H1 (cell line): Measurements from ENCODE around the gene ACTR1B. TPM values are rescaled to one million over a fixed set of nuclear protein-coding genes. Genes with fewer than 3 reads are reported as not detected.
"Not testable (repeated sequence)": the region's sequence is repeated elsewhere in the genome, so short reads cannot be mapped to it uniquely, and the experiment has no call there.

Experiments
- CTCF ChIA-PET: fragments of 300-600 bp; sonication (Branson Sonifier 250); formaldehyde crosslinking; loops from one replicate; lab custom pipeline; 2021; ENCODE audit not compliant: partially characterized antibody; lab: Charles Lee
- POLR2A ChIA-PET: fragments of 300-600 bp; sonication (Branson Sonifier 250); formaldehyde crosslinking; loops from one replicate; lab custom pipeline; 2021; ENCODE audit warnings: inconsistent platforms; ENCODE audit not compliant: partially characterized antibody; lab: Charles Lee
- DNase-seq, 2 experiments: peaks; one replicate each; pipeline versions ENCODE4 v3.0.0 to v3.0.0-alpha.2; 2010 to 2022; ENCODE audit warnings: low spot score in 2 of 2, low read depth in 1 of 2, mixed read lengths in 1 of 2
- FAIRE-seq: peaks from 2 replicates; lab custom pipeline; 2011; peaks lifted over from hg19 to GRCh38; lab: Jason Lieb, UNC
- H2AFZ ChIP-seq: 2 replicates; pipeline ENCODE4 v1.8.1; 2012; ENCODE audit warnings: low read length, inconsistent platforms
- H2AK5ac ChIP-seq: 2 replicates; pipeline ENCODE4 v1.6.1; 2013; ENCODE audit warnings: low read depth, low read length
- H2BK120ac ChIP-seq: replicated peaks from 2 replicates; pipeline ENCODE3; 2013; ENCODE audit warnings: low read depth, low read length, inconsistent platforms
- H2BK12ac ChIP-seq: 2 replicates; pipeline ENCODE4 v1.6.1; 2013; ENCODE audit warnings: low read depth, low read length
- H2BK15ac ChIP-seq: 2 replicates; pipeline ENCODE4 v1.6.1; 2013; ENCODE audit warnings: low read length
- H2BK20ac ChIP-seq: 2 replicates; pipeline ENCODE4 v1.6.1; 2013; ENCODE audit warnings: low read length
- H2BK5ac ChIP-seq: 2 replicates; pipeline ENCODE4 v1.6.1; 2013; ENCODE audit warnings: low read depth, low read length
- H3K14ac ChIP-seq: 2 replicates; pipeline ENCODE4 v1.6.1; 2013; ENCODE audit warnings: inconsistent platforms; ENCODE audit not compliant: insufficient read length
- H3K18ac ChIP-seq: 2 replicates; pipeline ENCODE4 v1.6.1; 2013; ENCODE audit warnings: low read length; ENCODE audit errors: extremely low read depth
- H3K23ac ChIP-seq: 2 replicates; pipeline ENCODE4 v1.6.1; 2013; ENCODE audit warnings: inconsistent platforms; ENCODE audit not compliant: insufficient read length
- H3K23me2 ChIP-seq: 2 replicates; pipeline ENCODE4 v1.6.1; 2013; ENCODE audit warnings: low read depth, low read length
- H3K27ac ChIP-seq: 2 replicates; pipeline ENCODE4 v1.6.1; 2011; ENCODE audit warnings: low read depth, low read length, inconsistent platforms
- H3K27me3 ChIP-seq, 4 experiments: replicated peaks in 1 of 4; 1 replicate in 1 of 4; 2 replicates in 3 of 4; pipeline versions ENCODE4 v1.6.1 to v1.8.1; 2011 to 2013; ENCODE audit warnings: low read length in 3 of 4, mild to moderate bottlenecking in 3 of 4, inconsistent platforms in 2 of 4, mixed read lengths in 2 of 4, moderate library complexity in 1 of 4; ENCODE audit not compliant: control insufficient read depth in 3 of 4, insufficient read depth in 3 of 4; ENCODE audit errors: extremely low read depth in 1 of 4
- H3K36me3 ChIP-seq, 4 experiments: 2 replicates each; pipeline versions ENCODE4 v1.6.1 to v1.8.1; 2011 to 2013; ENCODE audit warnings: mild to moderate bottlenecking in 4 of 4, low read length in 3 of 4, moderate library complexity in 2 of 4, control low read depth in 1 of 4, inconsistent platforms in 1 of 4; ENCODE audit not compliant: insufficient read depth in 4 of 4, control insufficient read depth in 2 of 4
- H3K4ac ChIP-seq: replicated peaks from 2 replicates; pipeline ENCODE3; 2013; ENCODE audit warnings: low read length, low read depth, mixed read lengths, inconsistent platforms; ENCODE audit not compliant: insufficient read length
- H3K4me1 ChIP-seq, 4 experiments: replicated peaks in 1 of 4; 1 replicate in 1 of 4; 2 replicates in 3 of 4; pipeline versions ENCODE4 v1.6.1 to v1.8.1; 2011 to 2013; ENCODE audit warnings: low read length in 3 of 4, inconsistent platforms in 2 of 4, mixed read lengths in 1 of 4; ENCODE audit not compliant: insufficient read depth in 4 of 4, control insufficient read depth in 3 of 4
- H3K4me2 ChIP-seq, 2 experiments: 2 replicates each; pipeline versions ENCODE4 v1.6.1 to v1.8.1; 2011 to 2013; ENCODE audit warnings: low read depth in 2 of 2, low read length in 2 of 2, control low read depth in 1 of 2, inconsistent platforms in 1 of 2, mild to moderate bottlenecking in 1 of 2; ENCODE audit not compliant: insufficient read depth in 1 of 2
- H3K4me3 ChIP-seq, 4 experiments: fragments of 200-600, 300-600 bp in 1 of 4; sonication (generic), shearing (Covaris generic), sonication (Bioruptor Twin) in 1 of 4; 2 replicates each; pipeline versions ENCODE4 v1.5.1 to v1.8.1; 2011 to 2016; ENCODE audit warnings: low read length in 4 of 4, low read depth in 3 of 4, control low read depth in 2 of 4, inconsistent platforms in 2 of 4, mild to moderate bottlenecking in 2 of 4, mixed read lengths in 1 of 4, moderate library complexity in 1 of 4; ENCODE audit not compliant: insufficient read depth in 2 of 4; ENCODE audit errors: extremely low read depth in 1 of 4
- H3K56ac ChIP-seq: replicated peaks from 2 replicates; pipeline ENCODE3; 2013; ENCODE audit warnings: low read depth, mild to moderate bottlenecking, mixed read lengths, low read length, inconsistent platforms; ENCODE audit not compliant: insufficient read length
- H3K79me1 ChIP-seq: 2 replicates; pipeline ENCODE4 v1.6.1; 2013; ENCODE audit warnings: low read depth, low read length, control low read depth
- H3K79me2 ChIP-seq, 2 experiments: 2 replicates each; pipeline versions ENCODE4 v1.6.1 to v1.8.1; 2012 to 2013; ENCODE audit warnings: low read length in 2 of 2, mild to moderate bottlenecking in 2 of 2, inconsistent platforms in 1 of 2; ENCODE audit not compliant: insufficient read depth in 2 of 2, control insufficient read depth in 1 of 2
- H3K9ac ChIP-seq, 4 experiments: replicated peaks in 1 of 4; 1 replicate in 1 of 4; 2 replicates in 3 of 4; pipeline versions ENCODE4 v1.6.1 to v1.8.1; 2011 to 2013; ENCODE audit warnings: low read depth in 3 of 4, low read length in 3 of 4, control low read depth in 2 of 4, mild to moderate bottlenecking in 2 of 4, moderate library complexity in 2 of 4, inconsistent platforms in 1 of 4; ENCODE audit errors: extremely low read depth in 1 of 4
- H3K9me3 ChIP-seq, 2 experiments: 2 replicates each; pipeline versions ENCODE4 v1.6.1 to v1.8.1; 2012 to 2013; ENCODE audit warnings: mild to moderate bottlenecking in 2 of 2, moderate library complexity in 2 of 2, control low read depth in 1 of 2, inconsistent platforms in 1 of 2, low read depth in 1 of 2, low read length in 1 of 2, mixed read lengths in 1 of 2; ENCODE audit not compliant: insufficient read depth in 2 of 2
- H4K20me1 ChIP-seq, 2 experiments: replicated peaks in 1 of 2; 2 replicates each; pipeline versions ENCODE3 to v1.8.1; 2011 to 2013; ENCODE audit warnings: inconsistent platforms in 2 of 2, low read length in 2 of 2, mild to moderate bottlenecking in 1 of 2; ENCODE audit not compliant: insufficient read depth in 2 of 2, control insufficient read depth in 1 of 2
- H4K5ac ChIP-seq: 2 replicates; pipeline ENCODE4 v1.6.1; 2013; ENCODE audit warnings: low read length, low read depth, mixed read lengths, inconsistent platforms; ENCODE audit not compliant: insufficient read length
- H4K8ac ChIP-seq: 2 replicates; pipeline ENCODE4 v1.8.0; 2013; ENCODE audit warnings: mild to moderate bottlenecking, moderate library complexity, low read length, inconsistent platforms; ENCODE audit not compliant: insufficient read depth; ENCODE audit errors: extremely low read depth
- H4K91ac ChIP-seq: replicated peaks from 2 replicates; pipeline ENCODE3; 2013; ENCODE audit warnings: low read length, mixed read lengths, inconsistent platforms; ENCODE audit not compliant: insufficient read length
- WGBS, 2 experiments: shearing (Covaris generic) in 1 of 2; methylation state at CpG; one replicate each; pipeline versions ENCODE4 v1.1.6 to v1.1.7; 2013 to 2015; ENCODE audit warnings: low lambda C conversion rate in 2 of 2, mixed read lengths in 2 of 2, inconsistent platforms in 1 of 2, low coverage in 1 of 2, missing lambda C conversion rate in 1 of 2; ENCODE audit not compliant: insufficient replicate concordance in 2 of 2, insufficient coverage in 1 of 2, insufficient read length in 1 of 2; ENCODE audit errors: extremely low coverage in 1 of 2, missing lambda C conversion rate in 1 of 2; 5-methylcytosine and 5-hydroxymethylcytosine counted together
- polyA plus RNA-seq, 7 experiments: library from polyadenylated mRNA; depleted of rRNA in 3 of 7; stranded (reverse) in 5 of 7; unstranded in 2 of 7; fragments of >200 nt in 5 of 7; fragments of 200-250 nt in 2 of 7; gene quantifications; 1 replicate in 5 of 7; 2 replicates in 1 of 7; 4 replicates in 1 of 7; pipeline versions ENCODE4 v1.2.1 to v1.2.3, GENCODE V29; 2011 to 2013; ENCODE audit warnings: missing spikeins in 2 of 7, mixed read lengths in 2 of 7
- total RNA-seq: library from RNA; stranded (reverse); fragmentation: NEBNext Ultra II Directional; extraction: Animal tissue kit (Norgen Biotek cat#: 25700); gene quantifications from 2 replicates; pipeline ENCODE4 v1.2.1, GENCODE V29; 2021

Gene ACTR1B
- total and polyA plus RNA-seq, 2 of the 8 experiments (the other 6 are each of a cell fraction or from before 2014, with no cell fraction given) = 40.7 to 56.0 TPM

DNA sequence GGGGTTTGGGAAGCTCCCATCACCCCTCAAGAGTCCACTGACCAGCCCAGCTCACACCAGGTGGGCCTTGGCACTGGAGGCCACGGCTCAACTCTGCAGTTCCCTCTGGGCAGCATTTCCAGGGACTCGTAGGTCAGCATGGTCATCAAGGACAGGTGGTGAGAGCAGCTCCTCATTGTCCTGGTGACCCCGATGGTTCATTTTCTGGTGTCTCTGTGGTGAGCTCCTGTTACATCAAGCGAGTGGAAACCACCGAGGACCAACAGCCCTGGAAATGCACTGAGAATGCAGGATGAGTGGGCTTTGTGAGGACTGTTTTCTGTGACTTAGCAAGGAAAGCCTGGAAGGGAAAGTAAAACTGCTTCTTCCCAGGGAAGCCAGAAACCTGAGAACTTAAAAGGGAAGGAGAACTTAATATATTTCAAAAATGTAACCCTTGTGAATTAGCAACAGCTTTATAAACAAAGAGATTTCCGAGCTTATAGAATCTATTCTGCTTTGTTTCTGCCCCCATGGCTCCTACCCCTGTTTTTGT, 8.8 kb upstream of the ACTR1B start:
- H3K9ac ChIP-seq, H3K18ac ChIP-seq, H3K56ac ChIP-seq, H3K36me3 ChIP-seq, H3K9me3 ChIP-seq, H4K20me1 ChIP-seq, H4K8ac ChIP-seq, H3K27ac ChIP-seq, H3K4me3 ChIP-seq, H3K4ac ChIP-seq, H2AK5ac ChIP-seq, H3K4me1 ChIP-seq, H2AFZ ChIP-seq, H2BK5ac ChIP-seq, H3K27me3 ChIP-seq, H2BK20ac ChIP-seq, H3K4me2 ChIP-seq, H3K79me1 ChIP-seq, DNase-seq, H4K5ac ChIP-seq, H4K91ac ChIP-seq, H3K79me2 ChIP-seq, H2BK120ac ChIP-seq, FAIRE-seq, H3K23ac ChIP-seq, H3K14ac ChIP-seq, H3K23me2 ChIP-seq, H2BK15ac ChIP-seq, H2BK12ac ChIP-seq: not testable (repeated sequence)
- POLR2A ChIA-PET = interaction anchor here (0.8 to 1.4 kb wide), 2 partner anchors 8 to 21 kb away, joined by 3 to 8 read pairs; partner anchors contain the start of gene ACTR1B
- WGBS, 2 experiments = 90% methylated on average over 5 of the region's 6 CpGs; no CpG with 5 or more reads in 1 of the 2 experiments
- CTCF ChIA-PET = interaction anchor here (1.0 to 2.3 kb wide), 4 partner anchors 9 to 667 kb away, joined by 3 to 16 read pairs (median 12); partner anchors contain the start of gene ACTR1B
